GM18907 (cell line): ENCODE data around the gene ARPC4.
A peak's percentile ranks its signal among the peaks of the same experiment; 100 is the strongest.

ENCODE experiments used
- ATAC-seq: cut with Tn5 transposase; IDR thresholded peaks from one replicate; pipeline ENCODE4 v1.9.1; 2021; ENCODE audit warnings: mild to moderate bottlenecking, moderate library complexity; ENCODE audit not compliant: unreplicated experiment

The ARPC4 gene

GRCh38 chr3:9791127-9791526, 1.8 kb upstream of the ARPC4 start:
- no peak for ATAC-seq

DNA sequence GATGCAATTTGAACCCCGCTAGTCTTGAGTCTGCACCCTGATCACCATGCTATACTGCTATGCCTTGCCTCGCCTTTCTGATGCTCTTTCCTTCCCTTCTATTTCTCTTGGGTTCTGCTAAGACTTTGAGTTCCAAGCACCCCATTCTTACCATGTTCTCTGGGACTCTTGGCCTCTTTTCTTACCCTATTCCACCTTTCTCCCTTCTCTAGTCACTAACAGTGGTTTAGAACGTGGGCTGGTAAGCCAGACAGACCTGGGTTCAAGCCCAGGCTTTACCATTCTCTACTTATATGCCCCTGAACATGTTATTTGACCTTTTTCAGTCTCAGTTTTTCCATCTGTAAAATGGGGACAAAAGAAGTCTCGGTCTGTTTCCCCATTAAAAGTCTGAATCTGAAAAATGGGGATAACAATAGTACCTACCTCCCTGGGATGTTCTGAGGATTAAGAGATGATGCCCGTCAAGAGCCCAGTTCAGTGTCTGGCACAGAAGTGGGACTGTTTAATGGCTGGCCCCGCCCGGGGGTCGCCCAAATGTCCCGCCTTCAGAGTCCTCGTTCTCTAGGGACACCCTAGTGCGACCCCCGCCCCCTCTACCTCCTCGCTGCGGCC, 985 bp upstream of the ARPC4 start:
- no peak for ATAC-seq

- no peak for ATAC-seq
These were observed 389 bp downstream of the ARPC4 start for GRCh38 chr3:9793161-9793781.

DNA sequence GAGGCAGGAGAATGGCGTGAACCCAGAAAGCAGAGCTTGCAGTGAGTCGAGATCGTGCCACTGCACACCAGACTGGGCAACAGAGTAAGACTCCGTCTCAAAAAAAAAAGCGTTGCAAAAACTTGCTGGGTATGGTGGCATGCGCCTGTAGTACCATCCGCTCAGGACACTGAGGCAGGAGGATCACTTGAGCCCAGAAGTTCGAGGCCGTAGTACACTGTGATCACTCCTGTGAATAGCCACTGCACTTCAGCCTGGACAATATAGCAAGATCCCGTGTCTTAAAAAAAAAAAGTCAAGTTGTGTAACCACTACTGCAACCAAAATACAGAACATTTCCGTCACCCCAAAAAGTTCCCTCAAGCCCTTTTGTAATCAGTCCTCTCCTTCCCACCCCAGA, 1.5 kb downstream of the ARPC4 start:
- ATAC-seq, result no peak

- no peak for ATAC-seq
These were observed 2.3 kb downstream of the ARPC4 start for GRCh38 chr3:9795207-9795606.

GRCh38 chr3:9797196-9797945, 4.5 kb downstream of the ARPC4 start:
- no peak for ATAC-seq

DNA sequence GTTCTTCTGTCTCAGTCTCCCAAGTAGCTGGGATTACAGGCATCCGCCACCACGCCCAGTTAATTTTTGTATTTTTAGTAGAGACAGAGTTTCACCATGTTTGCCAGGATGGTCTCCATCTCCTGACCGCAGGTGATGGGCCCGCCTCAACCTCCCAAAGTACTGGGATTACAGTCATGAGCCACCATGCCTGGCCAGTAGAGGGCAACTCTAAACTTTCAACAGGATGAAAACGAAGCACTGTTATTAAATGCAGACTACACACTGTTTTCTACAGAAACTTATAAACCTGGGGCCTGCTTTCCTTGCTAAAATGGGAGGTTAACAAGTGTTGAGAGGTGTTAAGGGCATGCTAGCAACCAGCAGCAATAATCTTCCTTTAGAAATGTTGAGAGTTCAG, 7.6 kb downstream of the ARPC4 start:
- ATAC-seq, result no peak

- no peak for ATAC-seq
These were observed 10.6 kb downstream of the ARPC4 start for GRCh38 chr3:9803494-9803893.

GRCh38 chr3:9804996-9805395, 12.1 kb downstream of the ARPC4 start:
- no peak for ATAC-seq

DNA sequence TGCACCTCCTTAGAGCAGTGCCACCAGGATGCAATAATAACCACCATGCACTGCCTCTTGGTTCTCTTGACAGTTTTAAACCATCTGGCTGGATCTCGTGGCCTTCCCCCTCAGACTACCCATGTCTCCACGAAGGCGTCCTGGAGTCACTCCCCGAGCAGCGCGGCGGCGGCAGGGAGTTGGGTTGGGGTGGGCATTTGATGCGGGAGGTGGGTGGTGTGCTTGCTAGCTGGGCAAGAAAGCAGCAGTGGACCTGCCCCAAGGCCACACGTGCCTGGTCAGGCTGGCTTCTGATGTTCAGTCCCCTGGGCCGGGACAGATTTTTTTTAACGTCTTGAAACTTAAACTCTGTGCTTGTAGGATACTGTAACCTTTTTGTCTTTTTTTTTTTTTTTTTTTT, 13.3 kb downstream of the ARPC4 start:
- ATAC-seq, result no peak

DNA sequence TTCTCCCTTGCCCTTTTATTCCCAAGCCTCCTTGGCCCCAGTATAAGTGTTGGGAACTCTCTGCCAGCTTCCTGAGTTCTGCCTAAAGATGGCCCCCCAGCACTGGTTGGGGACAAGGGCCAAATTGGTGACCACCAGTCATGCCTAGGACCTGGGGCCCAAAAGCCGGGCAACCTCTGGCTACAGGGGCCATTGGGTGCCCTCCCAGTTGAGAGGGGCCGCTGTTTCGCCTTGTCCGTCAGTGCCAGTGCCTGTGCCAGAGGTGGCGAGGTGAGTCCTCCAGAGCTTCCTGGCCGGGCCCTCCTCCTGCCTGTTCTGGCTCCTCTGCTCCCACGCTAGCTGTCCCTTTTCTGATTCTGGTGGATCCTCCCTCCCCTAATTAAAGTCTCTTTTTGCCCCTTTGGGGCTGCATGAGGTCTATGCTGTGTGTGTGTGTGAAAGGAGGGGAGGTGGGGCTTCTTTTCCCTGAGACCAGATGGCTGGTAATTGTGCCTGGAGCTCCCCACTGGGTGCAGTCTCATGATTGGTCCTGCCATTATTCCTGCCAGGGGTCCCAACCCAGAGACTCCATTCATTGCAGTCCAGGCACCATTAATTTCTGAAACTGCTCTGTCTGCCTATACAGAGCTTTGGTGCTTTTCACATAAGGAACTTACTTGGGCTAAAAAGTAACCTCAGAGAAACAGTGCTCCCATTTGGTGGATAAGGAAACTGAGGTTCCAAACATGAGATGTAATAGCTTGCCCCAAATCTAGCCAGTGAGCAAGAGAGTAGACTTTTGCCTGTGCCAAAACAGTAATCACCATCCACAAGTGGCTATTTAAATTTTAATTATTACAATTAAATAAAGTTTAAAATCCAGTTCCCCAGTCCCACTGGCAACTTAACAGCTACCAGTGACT, 14.1 kb downstream of the ARPC4 start:
- no peak for ATAC-seq

GRCh38 chr3:9807981-9808344, 15.1 kb downstream of the ARPC4 start:
- no peak for ATAC-seq

DNA sequence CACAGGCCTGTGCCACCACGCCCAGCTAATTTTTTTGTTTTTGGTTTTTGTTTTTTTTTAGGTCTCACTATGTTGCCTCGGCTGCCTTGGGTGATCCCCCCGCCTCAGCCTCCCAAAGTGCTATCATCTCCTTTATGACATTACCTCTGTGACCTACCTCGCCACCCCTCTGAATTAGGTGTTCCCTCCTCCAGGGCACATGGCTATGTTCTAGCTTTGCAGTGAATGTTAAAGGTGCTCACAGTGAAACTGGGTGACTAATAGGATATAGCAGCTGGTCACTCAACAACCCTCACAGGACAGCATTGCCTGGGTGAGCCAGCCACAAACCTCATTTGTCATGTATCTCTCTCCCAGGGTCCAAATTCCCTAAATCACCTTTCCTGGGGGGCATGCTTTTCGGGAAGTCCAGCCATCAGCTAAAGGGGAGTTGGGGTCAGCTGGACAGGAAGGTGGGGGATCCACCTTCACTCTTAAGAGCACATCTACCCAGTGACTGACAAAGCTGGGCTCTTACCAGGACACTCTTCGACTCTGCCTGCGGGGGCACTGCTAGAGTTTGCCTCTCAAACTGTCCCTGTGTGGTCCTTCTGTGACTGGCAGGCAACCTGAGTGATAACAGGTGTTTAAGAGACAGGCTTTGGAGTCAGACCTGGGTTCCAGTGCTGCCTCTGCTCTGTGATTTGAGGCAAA, 15.6 kb downstream of the ARPC4 start:
- peak; percentile 61 for ATAC-seq

DNA sequence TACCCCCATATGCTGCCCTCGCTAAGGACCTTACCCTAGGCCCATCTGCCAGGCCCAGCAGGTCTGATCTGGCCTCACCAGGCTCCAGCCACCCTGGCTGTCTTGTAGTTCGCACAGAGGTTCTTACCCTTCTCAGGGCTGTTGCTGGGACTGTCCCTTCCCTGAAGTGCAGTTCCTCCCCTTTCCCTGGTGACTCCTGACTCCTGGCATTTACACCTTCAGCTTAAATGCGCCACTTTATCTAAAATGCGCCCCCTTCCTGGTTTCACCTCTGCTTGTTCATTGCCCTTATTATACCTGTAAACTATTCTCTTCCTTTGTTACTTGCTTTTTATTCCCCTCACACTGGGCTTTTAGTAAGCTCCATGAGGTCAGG, 16.3 kb downstream of the ARPC4 start:
- no peak for ATAC-seq

- ATAC-seq, result peak; percentile 56
These were observed 16.9 kb downstream of the ARPC4 start, which contains the start of gene TTLL3 for GRCh38 chr3:9809615-9810432. TSS of gene TTLL3 (plus strand) at chr3:9810262. CDS start at chr3:9810662, 400 bp downstream.

- ATAC-seq, result no peak
These were observed 17.5 kb downstream of the ARPC4 start for GRCh38 chr3:9810433-9810770.

DNA sequence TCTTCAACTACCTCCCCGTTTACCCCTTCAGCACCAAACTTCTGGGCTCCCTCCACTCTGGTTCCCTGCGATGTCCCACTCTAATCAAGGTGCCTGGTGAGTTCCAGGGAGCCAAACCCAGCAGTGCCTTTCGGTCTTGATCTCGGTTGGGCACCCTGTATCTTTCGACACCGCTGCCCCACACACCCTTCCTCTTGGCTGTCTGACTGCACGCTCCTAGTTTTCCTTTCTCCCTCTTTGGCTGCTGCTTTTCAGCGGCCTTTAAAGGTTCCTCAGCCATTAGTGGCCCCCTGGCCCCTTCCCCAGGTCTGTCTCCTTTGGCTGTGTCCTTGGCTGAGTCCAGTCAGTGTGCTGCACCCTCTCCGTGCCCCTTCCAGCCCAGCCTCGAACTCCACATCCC, 18.0 kb downstream of the ARPC4 start:
- no peak for ATAC-seq

GRCh38 chr3:9812870-9813483, 20.1 kb downstream of the ARPC4 start:
- ATAC-seq, result no peak

DNA sequence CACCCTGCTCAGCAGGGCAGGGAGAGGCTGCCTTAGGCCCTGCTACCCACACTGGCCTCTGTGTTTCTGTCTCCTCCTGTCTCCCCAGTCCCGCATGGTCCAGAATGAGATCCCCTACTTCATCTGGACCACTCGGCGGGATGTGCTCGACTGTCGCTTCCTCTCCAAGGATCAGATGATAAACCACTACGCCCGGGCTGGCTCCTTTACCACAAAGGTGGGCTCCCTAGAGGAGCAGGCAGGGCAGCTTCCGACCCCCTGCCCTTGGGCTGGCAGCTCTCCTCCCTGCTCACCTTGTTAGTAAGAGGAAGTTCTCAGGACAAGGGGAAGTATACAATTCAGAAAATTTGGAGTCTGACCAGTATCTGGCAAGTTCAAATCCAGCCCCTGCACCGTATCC, 23.1 kb downstream of the ARPC4 start:
- no peak for ATAC-seq

- no peak for ATAC-seq
These were observed 24.6 kb downstream of the ARPC4 start for GRCh38 chr3:9817436-9817835.
